Stimulated activated naive CD8-positive, alpha-beta T cell treated with anti-CD3 and anti-CD28 coated beads, Interleukin-15, amount 100 ng/mL, for 72 hours (primary cell): ENCODE measurements around the gene APOB.

Source experiments
- ATAC-seq: fragments of 150-1000 bp; cut with Tn5 transposase; 2 replicates; pipeline ENCODE4 v1.10.0; 2021; ENCODE audit warnings: mild to moderate bottlenecking, moderate library complexity
- DNase-seq, 2 donors: peaks; one replicate each; pipeline ENCODE4 v3.0.0; 2021 to 2022
- H3K27ac Mint-ChIP-seq, 2 donors: one replicate each; pipeline ENCODE4 v1.8.0; 2022; ENCODE audit warnings: mild to moderate bottlenecking in 2 of 2, mixed read lengths in 2 of 2, moderate library complexity in 2 of 2
- H3K27me3 Mint-ChIP-seq: one replicate; pipeline ENCODE4 v1.8.0; 2022; ENCODE audit warnings: mixed read lengths
- H3K4me1 Mint-ChIP-seq: one replicate; pipeline ENCODE4 v1.8.0; 2022; ENCODE audit warnings: mild to moderate bottlenecking, mixed read lengths
- H3K4me3 Mint-ChIP-seq, 2 donors: one replicate each; pipeline ENCODE4 v1.8.0; 2022; ENCODE audit warnings: mild to moderate bottlenecking in 2 of 2, mixed read lengths in 2 of 2, moderate library complexity in 1 of 2
- H3K9me3 Mint-ChIP-seq, 2 donors: one replicate each; pipeline ENCODE4 v1.8.0; 2022; ENCODE audit warnings: mixed read lengths in 2 of 2

APOB gene

GRCh38 chr2:21055451-21055850 lies 11.6 kb upstream of the APOB start:
- DNase-seq = no peak
- Mint-ChIP-seq H3K9me3 (no peaks in the 10 kb centered on the region), H3K27ac (no peak overlapping the region), H3K4me3 (no peak overlapping the region), H3K4me1 (no peaks in the 10 kb centered on the region), H3K27me3 (peaks cover 9% of the 10 kb centered on the region)
- no peak for ATAC-seq

- DNase-seq (no peak), ATAC-seq (no peak)
- Mint-ChIP-seq H3K9me3 (no peaks in the 10 kb centered on the region), H3K27ac (no peak overlapping the region), H3K4me3 (no peak overlapping the region), H3K4me1 (no peaks in the 10 kb centered on the region), H3K27me3 (peaks cover 9% of the 10 kb centered on the region)
Measured at GRCh38 chr2:21054011-21054410, 10.1 kb upstream of the APOB start.

- Mint-ChIP-seq H3K9me3 (no peaks in the 10 kb centered on the region), H3K27ac (no peak overlapping the region), H3K4me3 (no peak overlapping the region), H3K27me3 (peaks cover 9% of the 10 kb centered on the region), H3K4me1 (no peaks in the 10 kb centered on the region)
- DNase-seq (no peak), ATAC-seq (no peak)
Measured at GRCh38 chr2:21052044-21052443, 8.2 kb upstream of the APOB start.

GRCh38 chr2:21050164-21050563 lies 6.3 kb upstream of the APOB start:
- H3K4me3 Mint-ChIP-seq = no peak overlapping the region

GRCh38 chr2:21047141-21048009 lies 3.5 kb upstream of the APOB start:
- Mint-ChIP-seq H3K27ac (peak overlapping the region in 1 of 2 donors; percentile 30), H3K27me3 (peaks cover 21% of the 10 kb centered on the region), H3K9me3 (no peaks in the 10 kb centered on the region), H3K4me3 (no peak overlapping the region), H3K4me1 (no peaks in the 10 kb centered on the region)
- ATAC-seq (no peak), DNase-seq (no peak)

More at GRCh38 chr2:21050164-21050563, 6.3 kb upstream of the APOB start:
- peaks cover 9% of the 10 kb centered on the region for H3K27me3 Mint-ChIP-seq
- no peak overlapping the region for H3K27ac Mint-ChIP-seq
- ATAC-seq (no peak), DNase-seq (no peak)
- H3K9me3 Mint-ChIP-seq = no peaks in the 10 kb centered on the region
- H3K4me1 Mint-ChIP-seq = no peaks in the 10 kb centered on the region

- Mint-ChIP-seq H3K27me3 (peaks cover 21% of the 10 kb centered on the region), H3K4me1 (no peaks in the 10 kb centered on the region), H3K4me3 (no peak overlapping the region), H3K9me3 (no peaks in the 10 kb centered on the region), H3K27ac (no peak overlapping the region)
- DNase-seq = no peak
- ATAC-seq = no peak
Measured at GRCh38 chr2:21046506-21046905, 2.6 kb upstream of the APOB start.

- Mint-ChIP-seq H3K9me3 (no peaks in the 10 kb centered on the region), H3K4me1 (no peaks in the 10 kb centered on the region), H3K4me3 (no peak overlapping the region), H3K27me3 (peaks cover 21% of the 10 kb centered on the region), H3K27ac (no peak overlapping the region)
- DNase-seq (no peak), ATAC-seq (no peak)
Measured at GRCh38 chr2:21044694-21045371, 960 bp upstream of the APOB start.

GRCh38 chr2:21042958-21043743 lies 722 bp downstream of the APOB start:
- ATAC-seq (peak; percentile 61), DNase-seq (peak; percentile 44 to 50)
- no peaks in the 10 kb centered on the region for H3K9me3 Mint-ChIP-seq
- no peak overlapping the region for H3K27ac Mint-ChIP-seq
- H3K27me3 Mint-ChIP-seq = peaks cover 21% of the 10 kb centered on the region
- no peaks in the 10 kb centered on the region for H3K4me1 Mint-ChIP-seq
- no peak overlapping the region for H3K4me3 Mint-ChIP-seq

- DNase-seq (no peak), ATAC-seq (no peak)
- no peaks in the 10 kb centered on the region for H3K4me1 Mint-ChIP-seq
- no peak overlapping the region for H3K4me3 Mint-ChIP-seq
- peaks cover 21% of the 10 kb centered on the region for H3K27me3 Mint-ChIP-seq
- no peaks in the 10 kb centered on the region for H3K9me3 Mint-ChIP-seq
- H3K27ac Mint-ChIP-seq = no peak overlapping the region
Measured at GRCh38 chr2:21042708-21042957, 1.2 kb downstream of the APOB start.

- Mint-ChIP-seq H3K27ac (no peak overlapping the region), H3K4me1 (no peaks in the 10 kb centered on the region), H3K4me3 (no peak overlapping the region), H3K9me3 (no peaks in the 10 kb centered on the region), H3K27me3 (peaks cover 21% of the 10 kb centered on the region)
- DNase-seq (no peak), ATAC-seq (no peak)
Measured at GRCh38 chr2:21041943-21042707, 1.7 kb downstream of the APOB start.

- DNase-seq = no peak
- H3K4me1 Mint-ChIP-seq = no peaks in the 10 kb centered on the region
- no peak overlapping the region for H3K27ac Mint-ChIP-seq
- no peaks in the 10 kb centered on the region for H3K9me3 Mint-ChIP-seq
- peaks cover 24% of the 10 kb centered on the region for H3K27me3 Mint-ChIP-seq
- no peak for ATAC-seq
- H3K4me3 Mint-ChIP-seq = no peak overlapping the region
Measured at GRCh38 chr2:21041462-21041861, 2.4 kb downstream of the APOB start.

- H3K27ac Mint-ChIP-seq = no peak overlapping the region
- DNase-seq (no peak), ATAC-seq (no peak)
- H3K27me3 Mint-ChIP-seq = peaks cover 30% of the 10 kb centered on the region
- H3K9me3 Mint-ChIP-seq = no peaks in the 10 kb centered on the region
- H3K4me1 Mint-ChIP-seq = no peaks in the 10 kb centered on the region
- H3K4me3 Mint-ChIP-seq = no peak overlapping the region
Measured at GRCh38 chr2:21040468-21041377, 3.1 kb downstream of the APOB start.

- Mint-ChIP-seq H3K27me3 (peaks cover 30% of the 10 kb centered on the region), H3K9me3 (no peaks in the 10 kb centered on the region), H3K27ac (no peak overlapping the region), H3K4me3 (no peak overlapping the region), H3K4me1 (no peaks in the 10 kb centered on the region)
- ATAC-seq (no peak), DNase-seq (no peak)
Measured at GRCh38 chr2:21039979-21040467, 3.9 kb downstream of the APOB start.

GRCh38 chr2:21039080-21039556 lies 4.8 kb downstream of the APOB start:
- no peak overlapping the region for H3K4me3 Mint-ChIP-seq
- no peak overlapping the region for H3K27ac Mint-ChIP-seq
- H3K27me3 Mint-ChIP-seq = peaks cover 21% of the 10 kb centered on the region
- DNase-seq = no peak
- ATAC-seq = no peak
- H3K9me3 Mint-ChIP-seq = no peaks in the 10 kb centered on the region
- H3K4me1 Mint-ChIP-seq = no peaks in the 10 kb centered on the region
